ENCODE data around the gene RAB11FIP5.
A peak's percentile ranks its signal among the peaks of the same experiment; 100 is the strongest.
"Not testable (repeated sequence)": the region's sequence is repeated elsewhere in the genome, so short reads cannot be mapped to it uniquely, and the experiment has no call there.

RAB11FIP5 gene

GRCh38 chr2:73109431-73110167, 3.1 kb downstream of the RAB11FIP5 start:
- no peak for DNase-seq

GRCh38 chr2:73107211-73107926, 5.4 kb downstream of the RAB11FIP5 start:
- peak; percentile 14 for DNase-seq

GRCh38 chr2:73106791-73107190, 6.0 kb downstream of the RAB11FIP5 start:
- DNase-seq = no peak

- DNase-seq = no peak
Observed at GRCh38 chr2:73105511-73105971, 7.2 kb downstream of the RAB11FIP5 start.

- no peak for DNase-seq
Observed at GRCh38 chr2:73104933-73105332, 7.8 kb downstream of the RAB11FIP5 start.

GRCh38 chr2:73103018-73103542, 9.7 kb downstream of the RAB11FIP5 start:
- no peak for DNase-seq

GRCh38 chr2:73101626-73102256, 11.0 kb downstream of the RAB11FIP5 start:
- DNase-seq = no peak

- DNase-seq = no peak
Observed at GRCh38 chr2:73100956-73101355, 11.8 kb downstream of the RAB11FIP5 start.

- no peak for DNase-seq
Observed at GRCh38 chr2:73099486-73099885, 13.3 kb downstream of the RAB11FIP5 start.

GRCh38 chr2:73095910-73096309, 16.8 kb downstream of the RAB11FIP5 start:
- no peak for DNase-seq

- not testable (repeated sequence) for DNase-seq
Observed at GRCh38 chr2:73093601-73094218, 19.0 kb downstream of the RAB11FIP5 start.

GRCh38 chr2:73092146-73092783, 20.5 kb downstream of the RAB11FIP5 start:
- DNase-seq = no peak

- no peak for DNase-seq
Observed at GRCh38 chr2:73091696-73092095, 21.1 kb downstream of the RAB11FIP5 start.

- DNase-seq = no peak
Observed at GRCh38 chr2:73091164-73091563, 21.6 kb downstream of the RAB11FIP5 start.

- DNase-seq = no peak
Observed at GRCh38 chr2:73089270-73090030, 23.3 kb downstream of the RAB11FIP5 start.

GRCh38 chr2:73088703-73089102, 24.0 kb downstream of the RAB11FIP5 start:
- DNase-seq = no peak

- no peak for DNase-seq
Observed at GRCh38 chr2:73088211-73088610, 24.5 kb downstream of the RAB11FIP5 start.

GRCh38 chr2:73087311-73087710, 25.4 kb downstream of the RAB11FIP5 start:
- no peak for DNase-seq

GRCh38 chr2:73085691-73086090, 27.1 kb downstream of the RAB11FIP5 start:
- DNase-seq = peak; percentile 76

- no peak for DNase-seq
Observed at GRCh38 chr2:73084971-73085370, 27.8 kb downstream of the RAB11FIP5 start.

GRCh38 chr2:73083886-73084800, 28.6 kb downstream of the RAB11FIP5 start:
- DNase-seq = no peak

Measured in CD4-positive, alpha-beta T cell treated with Interleukin-4 for 4 hours (primary cell).